BE2C (cell line): ENCODE data around the gene DOCK1.

ENCODE experiments used
- DNase-seq: peaks from one replicate; pipeline ENCODE4 v3.0.0-alpha.2; 2020
- H3K27me3 ChIP-seq: fragments of 250-450 bp; sonication (Bioruptor Pico); 2 replicates; pipeline ENCODE4 v1.5.1; 2020; ENCODE audit warnings: mild to moderate bottlenecking
- H3K36me3 ChIP-seq: fragments of 250-450 bp; sonication (Bioruptor Pico); 2 replicates; pipeline ENCODE4 v1.5.1; 2020; ENCODE audit warnings: mild to moderate bottlenecking
- H3K4me1 ChIP-seq: fragments of 250-450 bp; sonication (Bioruptor Pico); 2 replicates; pipeline ENCODE4 v1.5.1; 2020
- H3K4me3 ChIP-seq: 2 replicates; pipeline ENCODE4 v1.5.1; 2011; ENCODE audit warnings: low read depth, low read length
- H3K9me3 ChIP-seq: fragments of 250-450 bp; sonication (Bioruptor Pico); 2 replicates; pipeline ENCODE4 v1.5.1; 2020
- CTCF ChIP-seq: IDR thresholded peaks from 2 replicates; pipeline ENCODE4 v1.5.1; 2012; ENCODE audit warnings: mild to moderate bottlenecking, low read depth, low read length

The DOCK1 gene

GRCh38 chr10:127337801-127338200, 432.6 kb downstream of the DOCK1 start:
- no peaks in the 10 kb centered on the region for H3K4me1 ChIP-seq
- H3K9me3 ChIP-seq = no peaks in the 10 kb centered on the region
- no peak for TF ChIP-seq CTCF
- DNase-seq = no peak
- no peaks in the 10 kb centered on the region for H3K36me3 ChIP-seq
- no peak overlapping the region for H3K4me3 ChIP-seq
- no peaks in the 10 kb centered on the region for H3K27me3 ChIP-seq

GRCh38 chr10:127338399-127339110, 433.3 kb downstream of the DOCK1 start:
- DNase-seq = no peak
- no peaks in the 10 kb centered on the region for H3K4me1 ChIP-seq
- H3K9me3 ChIP-seq = no peaks in the 10 kb centered on the region
- no peak overlapping the region for H3K4me3 ChIP-seq
- no peak for TF ChIP-seq CTCF
- H3K36me3 ChIP-seq = no peaks in the 10 kb centered on the region
- no peaks in the 10 kb centered on the region for H3K27me3 ChIP-seq

GRCh38 chr10:127343821-127344220, 438.6 kb downstream of the DOCK1 start:
- H3K27me3 ChIP-seq = no peaks in the 10 kb centered on the region
- no peak overlapping the region for H3K4me3 ChIP-seq
- no peaks in the 10 kb centered on the region for H3K36me3 ChIP-seq
- no peaks in the 10 kb centered on the region for H3K9me3 ChIP-seq
- no peak for DNase-seq
- H3K4me1 ChIP-seq = no peaks in the 10 kb centered on the region
- no peak for TF ChIP-seq CTCF

GRCh38 chr10:127344346-127344745, 439.1 kb downstream of the DOCK1 start:
- Histone ChIP-seq H3K36me3 (no peaks in the 10 kb centered on the region), H3K4me3 (no peak overlapping the region), H3K27me3 (no peaks in the 10 kb centered on the region), H3K9me3 (no peaks in the 10 kb centered on the region), H3K4me1 (no peaks in the 10 kb centered on the region)
- no peak for DNase-seq
- no peak for TF ChIP-seq CTCF

- H3K4me1 ChIP-seq = no peaks in the 10 kb centered on the region
- no peak for TF ChIP-seq CTCF
- no peaks in the 10 kb centered on the region for H3K36me3 ChIP-seq
- H3K4me3 ChIP-seq = no peak overlapping the region
- DNase-seq = no peak
- H3K27me3 ChIP-seq = no peaks in the 10 kb centered on the region
- H3K9me3 ChIP-seq = no peaks in the 10 kb centered on the region
These were observed 440.2 kb downstream of the DOCK1 start for GRCh38 chr10:127345231-127345965.

- TF ChIP-seq CTCF = no peak
- Histone ChIP-seq H3K9me3 (no peaks in the 10 kb centered on the region), H3K36me3 (no peaks in the 10 kb centered on the region), H3K27me3 (no peaks in the 10 kb centered on the region), H3K4me3 (no peak overlapping the region), H3K4me1 (no peaks in the 10 kb centered on the region)
- DNase-seq = no peak
These were observed 441.4 kb downstream of the DOCK1 start for GRCh38 chr10:127346604-127347003.
